H1 (cell line): ENCODE data around the gene SLC25A11. TPM values are rescaled to one million over a fixed set of nuclear protein-coding genes. Genes with fewer than 3 reads are reported as not detected.
A peak's percentile ranks its signal among the peaks of the same experiment; 100 is the strongest.

ENCODE experiments used
- CTCF ChIA-PET: fragments of 300-600 bp; sonication (Branson Sonifier 250); formaldehyde crosslinking; loops from one replicate; lab custom pipeline; 2021; ENCODE audit not compliant: partially characterized antibody; lab: Charles Lee
- POLR2A ChIA-PET: fragments of 300-600 bp; sonication (Branson Sonifier 250); formaldehyde crosslinking; loops from one replicate; lab custom pipeline; 2021; ENCODE audit warnings: inconsistent platforms; ENCODE audit not compliant: partially characterized antibody; lab: Charles Lee
- DNase-seq, 2 experiments: peaks; one replicate each; pipeline versions ENCODE4 v3.0.0 to v3.0.0-alpha.2; 2010 to 2022; ENCODE audit warnings: low spot score in 2 of 2, low read depth in 1 of 2, mixed read lengths in 1 of 2
- FAIRE-seq: peaks from 2 replicates; lab custom pipeline; 2011; peaks lifted over from hg19 to GRCh38; lab: Jason Lieb, UNC
- H2AFZ ChIP-seq: 2 replicates; pipeline ENCODE4 v1.8.1; 2012; ENCODE audit warnings: low read length, inconsistent platforms
- H2AK5ac ChIP-seq: 2 replicates; pipeline ENCODE4 v1.6.1; 2013; ENCODE audit warnings: low read depth, low read length
- H2BK120ac ChIP-seq: replicated peaks from 2 replicates; pipeline ENCODE3; 2013; ENCODE audit warnings: low read depth, low read length, inconsistent platforms
- H2BK12ac ChIP-seq: 2 replicates; pipeline ENCODE4 v1.6.1; 2013; ENCODE audit warnings: low read depth, low read length
- H2BK15ac ChIP-seq: 2 replicates; pipeline ENCODE4 v1.6.1; 2013; ENCODE audit warnings: low read length
- H2BK20ac ChIP-seq: 2 replicates; pipeline ENCODE4 v1.6.1; 2013; ENCODE audit warnings: low read length
- H2BK5ac ChIP-seq: 2 replicates; pipeline ENCODE4 v1.6.1; 2013; ENCODE audit warnings: low read depth, low read length
- H3K14ac ChIP-seq: 2 replicates; pipeline ENCODE4 v1.6.1; 2013; ENCODE audit warnings: inconsistent platforms; ENCODE audit not compliant: insufficient read length
- H3K18ac ChIP-seq: 2 replicates; pipeline ENCODE4 v1.6.1; 2013; ENCODE audit warnings: low read length; ENCODE audit errors: extremely low read depth
- H3K23ac ChIP-seq: 2 replicates; pipeline ENCODE4 v1.6.1; 2013; ENCODE audit warnings: inconsistent platforms; ENCODE audit not compliant: insufficient read length
- H3K23me2 ChIP-seq: 2 replicates; pipeline ENCODE4 v1.6.1; 2013; ENCODE audit warnings: low read depth, low read length
- H3K27ac ChIP-seq: 2 replicates; pipeline ENCODE4 v1.6.1; 2011; ENCODE audit warnings: low read depth, low read length, inconsistent platforms
- H3K27me3 ChIP-seq, 4 experiments: replicated peaks in 1 of 4; 1 replicate in 1 of 4; 2 replicates in 3 of 4; pipeline versions ENCODE4 v1.6.1 to v1.8.1; 2011 to 2013; ENCODE audit warnings: low read length in 3 of 4, mild to moderate bottlenecking in 3 of 4, inconsistent platforms in 2 of 4, mixed read lengths in 2 of 4, moderate library complexity in 1 of 4; ENCODE audit not compliant: control insufficient read depth in 3 of 4, insufficient read depth in 3 of 4; ENCODE audit errors: extremely low read depth in 1 of 4
- H3K36me3 ChIP-seq, 4 experiments: 2 replicates each; pipeline versions ENCODE4 v1.6.1 to v1.8.1; 2011 to 2013; ENCODE audit warnings: mild to moderate bottlenecking in 4 of 4, low read length in 3 of 4, moderate library complexity in 2 of 4, control low read depth in 1 of 4, inconsistent platforms in 1 of 4; ENCODE audit not compliant: insufficient read depth in 4 of 4, control insufficient read depth in 2 of 4
- H3K4ac ChIP-seq: replicated peaks from 2 replicates; pipeline ENCODE3; 2013; ENCODE audit warnings: low read length, low read depth, mixed read lengths, inconsistent platforms; ENCODE audit not compliant: insufficient read length
- H3K4me1 ChIP-seq, 4 experiments: replicated peaks in 1 of 4; 1 replicate in 1 of 4; 2 replicates in 3 of 4; pipeline versions ENCODE4 v1.6.1 to v1.8.1; 2011 to 2013; ENCODE audit warnings: low read length in 3 of 4, inconsistent platforms in 2 of 4, mixed read lengths in 1 of 4; ENCODE audit not compliant: insufficient read depth in 4 of 4, control insufficient read depth in 3 of 4
- H3K4me2 ChIP-seq, 2 experiments: 2 replicates each; pipeline versions ENCODE4 v1.6.1 to v1.8.1; 2011 to 2013; ENCODE audit warnings: low read depth in 2 of 2, low read length in 2 of 2, control low read depth in 1 of 2, inconsistent platforms in 1 of 2, mild to moderate bottlenecking in 1 of 2; ENCODE audit not compliant: insufficient read depth in 1 of 2
- H3K4me3 ChIP-seq, 4 experiments: fragments of 200-600, 300-600 bp in 1 of 4; sonication (generic), shearing (Covaris generic), sonication (Bioruptor Twin) in 1 of 4; 2 replicates each; pipeline versions ENCODE4 v1.5.1 to v1.8.1; 2011 to 2016; ENCODE audit warnings: low read length in 4 of 4, low read depth in 3 of 4, control low read depth in 2 of 4, inconsistent platforms in 2 of 4, mild to moderate bottlenecking in 2 of 4, mixed read lengths in 1 of 4, moderate library complexity in 1 of 4; ENCODE audit not compliant: insufficient read depth in 2 of 4; ENCODE audit errors: extremely low read depth in 1 of 4
- H3K56ac ChIP-seq: replicated peaks from 2 replicates; pipeline ENCODE3; 2013; ENCODE audit warnings: low read depth, mild to moderate bottlenecking, mixed read lengths, low read length, inconsistent platforms; ENCODE audit not compliant: insufficient read length
- H3K79me1 ChIP-seq: 2 replicates; pipeline ENCODE4 v1.6.1; 2013; ENCODE audit warnings: low read depth, low read length, control low read depth
- H3K79me2 ChIP-seq, 2 experiments: 2 replicates each; pipeline versions ENCODE4 v1.6.1 to v1.8.1; 2012 to 2013; ENCODE audit warnings: low read length in 2 of 2, mild to moderate bottlenecking in 2 of 2, inconsistent platforms in 1 of 2; ENCODE audit not compliant: insufficient read depth in 2 of 2, control insufficient read depth in 1 of 2
- H3K9ac ChIP-seq, 4 experiments: replicated peaks in 1 of 4; 1 replicate in 1 of 4; 2 replicates in 3 of 4; pipeline versions ENCODE4 v1.6.1 to v1.8.1; 2011 to 2013; ENCODE audit warnings: low read depth in 3 of 4, low read length in 3 of 4, control low read depth in 2 of 4, mild to moderate bottlenecking in 2 of 4, moderate library complexity in 2 of 4, inconsistent platforms in 1 of 4; ENCODE audit errors: extremely low read depth in 1 of 4
- H3K9me3 ChIP-seq, 2 experiments: 2 replicates each; pipeline versions ENCODE4 v1.6.1 to v1.8.1; 2012 to 2013; ENCODE audit warnings: mild to moderate bottlenecking in 2 of 2, moderate library complexity in 2 of 2, control low read depth in 1 of 2, inconsistent platforms in 1 of 2, low read depth in 1 of 2, low read length in 1 of 2, mixed read lengths in 1 of 2; ENCODE audit not compliant: insufficient read depth in 2 of 2
- H4K20me1 ChIP-seq, 2 experiments: replicated peaks in 1 of 2; 2 replicates each; pipeline versions ENCODE3 to v1.8.1; 2011 to 2013; ENCODE audit warnings: inconsistent platforms in 2 of 2, low read length in 2 of 2, mild to moderate bottlenecking in 1 of 2; ENCODE audit not compliant: insufficient read depth in 2 of 2, control insufficient read depth in 1 of 2
- H4K5ac ChIP-seq: 2 replicates; pipeline ENCODE4 v1.6.1; 2013; ENCODE audit warnings: low read length, low read depth, mixed read lengths, inconsistent platforms; ENCODE audit not compliant: insufficient read length
- H4K8ac ChIP-seq: 2 replicates; pipeline ENCODE4 v1.8.0; 2013; ENCODE audit warnings: mild to moderate bottlenecking, moderate library complexity, low read length, inconsistent platforms; ENCODE audit not compliant: insufficient read depth; ENCODE audit errors: extremely low read depth
- H4K91ac ChIP-seq: replicated peaks from 2 replicates; pipeline ENCODE3; 2013; ENCODE audit warnings: low read length, mixed read lengths, inconsistent platforms; ENCODE audit not compliant: insufficient read length
- JUN ChIP-seq: IDR thresholded peaks from 2 replicates; pipeline ENCODE4 v1.6.1; 2011; ENCODE audit warnings: low read depth, mild to moderate bottlenecking, improper control_type of control experiment, low read length
- PHF8 ChIP-seq: fragments of 200-600 bp; sonication (generic); conservative IDR thresholded peaks from 2 replicates; pipeline ENCODE4 v1.7.1; 2012; ENCODE audit warnings: low read depth, mild to moderate bottlenecking, inconsistent platforms, low read length, moderate library complexity
- RAD21 ChIP-seq, 2 experiments: IDR thresholded peaks in 1 of 2; conservative IDR thresholded peaks in 1 of 2; 2 replicates each; pipeline ENCODE4 v1.6.1; 2011; ENCODE audit warnings: low read depth in 2 of 2, low read length in 2 of 2, improper control_type of control experiment in 1 of 2, inconsistent platforms in 1 of 2, mild to moderate bottlenecking in 1 of 2, moderate library complexity in 1 of 2
- SP1 ChIP-seq: IDR thresholded peaks from 2 replicates; pipeline ENCODE4 v1.6.1; 2011; ENCODE audit warnings: low read depth, low read length
- TAF1 ChIP-seq: IDR thresholded peaks from 2 replicates; pipeline ENCODE4 v1.6.1; 2011; ENCODE audit warnings: mild to moderate bottlenecking, low read depth, low read length
- WGBS, 2 experiments: shearing (Covaris generic) in 1 of 2; methylation state at CpG; one replicate each; pipeline versions ENCODE4 v1.1.6 to v1.1.7; 2013 to 2015; ENCODE audit warnings: low lambda C conversion rate in 2 of 2, mixed read lengths in 2 of 2, inconsistent platforms in 1 of 2, low coverage in 1 of 2, missing lambda C conversion rate in 1 of 2; ENCODE audit not compliant: insufficient replicate concordance in 2 of 2, insufficient coverage in 1 of 2, insufficient read length in 1 of 2; ENCODE audit errors: extremely low coverage in 1 of 2, missing lambda C conversion rate in 1 of 2; 5-methylcytosine and 5-hydroxymethylcytosine counted together
- polyA plus RNA-seq, 7 experiments: library from polyadenylated mRNA; depleted of rRNA in 3 of 7; stranded (reverse) in 5 of 7; unstranded in 2 of 7; fragments of >200 nt in 5 of 7; fragments of 200-250 nt in 2 of 7; gene quantifications; 1 replicate in 5 of 7; 2 replicates in 1 of 7; 4 replicates in 1 of 7; pipeline versions ENCODE4 v1.2.1 to v1.2.3, GENCODE V29; 2011 to 2013; ENCODE audit warnings: missing spikeins in 2 of 7, mixed read lengths in 2 of 7
- total RNA-seq: library from RNA; stranded (reverse); fragmentation: NEBNext Ultra II Directional; extraction: Animal tissue kit (Norgen Biotek cat#: 25700); gene quantifications from 2 replicates; pipeline ENCODE4 v1.2.1, GENCODE V29; 2021

The SLC25A11 gene
- total and polyA plus RNA-seq, 2 of the 8 experiments (the other 6 are each of a cell fraction or from before 2014, with no cell fraction given): 55.9 to 97.0 TPM

GRCh38 chr17:4919511-4920047 is 20.3 kb downstream of the SLC25A11 start:
- DNase-seq (no peak), FAIRE-seq (peak; percentile 19)
- no peak overlapping the region for H3K23ac ChIP-seq
- H4K8ac ChIP-seq: no peak overlapping the region
- no peak overlapping the region for H2BK5ac ChIP-seq
- no peak overlapping the region for H3K18ac ChIP-seq
- no peak overlapping the region for H2BK12ac ChIP-seq
- H2AK5ac ChIP-seq: no peak overlapping the region
- no peak overlapping the region for H2AFZ ChIP-seq
- no peaks in the 10 kb centered on the region for H3K9me3 ChIP-seq
- ChIA-PET CTCF (interaction anchor here (0.8 to 5.5 kb wide), 7 partner anchors 10 to 142 kb away, joined by 3 to 33 read pairs (median 4); partner anchors contain the start of gene CHRNE), POLR2A (interaction anchor here (1.2 to 3.4 kb wide), 11 partner anchors 9 to 115 kb away, joined by 3 to 23 read pairs (median 9); partner anchors contain the start of genes GP1BA, PFN1, RNF167 and SLC25A11)
- no peak overlapping the region for H3K9ac ChIP-seq
- H3K27me3 ChIP-seq: no peaks in the 10 kb centered on the region
- H2BK120ac ChIP-seq: no peak overlapping the region
- H3K23me2 ChIP-seq: no peaks in the 10 kb centered on the region
- H2BK15ac ChIP-seq: no peak overlapping the region
- no peak overlapping the region for H3K4me2 ChIP-seq
- WGBS, 2 experiments: 71% methylated on average over 8 of the region's 8 CpGs; no CpG with 5 or more reads in 1 of the 2 experiments
- H3K4me3 ChIP-seq: no peak overlapping the region
- H4K91ac ChIP-seq: no peak overlapping the region
- H3K27ac ChIP-seq: no peak overlapping the region
- H3K4ac ChIP-seq: no peak overlapping the region
- H3K14ac ChIP-seq: no peak overlapping the region
- H3K79me2 ChIP-seq: no peaks in the 10 kb centered on the region
- no peak overlapping the region for H2BK20ac ChIP-seq
- no peaks in the 10 kb centered on the region for H3K36me3 ChIP-seq
- H3K4me1 ChIP-seq: peaks cover 0 to 5% (median 1%) of the 10 kb centered on the region in 4 experiments; a peak in 2 of 7 replicates
- H4K20me1 ChIP-seq: no peaks in the 10 kb centered on the region
- H3K56ac ChIP-seq: no peak overlapping the region
- no peaks in the 10 kb centered on the region for H3K79me1 ChIP-seq
- H4K5ac ChIP-seq: no peak overlapping the region
- no peak; a peak in 1 of 4 replicates for TF ChIP-seq RAD21 (IDR thresholded peaks at IDR 0.05 in 1 of 2, conservative IDR thresholded peaks at IDR 0.05 in 1 of 2; ENCODE audit: low read depth in 2 of 2, low read length in 2 of 2)
- TF ChIP-seq JUN: no peak
- TF ChIP-seq TAF1: no peak
- no peak for TF ChIP-seq PHF8
- no peak for TF ChIP-seq SP1
